HepG2 (cell line): Measurements from ENCODE around the gene NUDT22. TPM values are rescaled to one million over a fixed set of nuclear protein-coding genes. Genes with fewer than 3 reads are reported as not detected.

Source experiments
- ARID2 ChIP-seq: sonication (generic); formaldehyde crosslinking; IDR thresholded peaks from 2 replicates; pipeline ENCODE4 v1.8.1; 2022; ENCODE audit warnings: mild to moderate bottlenecking, missing genetic modification reagents, borderline replicate concordance
- ARNT ChIP-seq: fragments of 450-650 bp; IDR thresholded peaks from 2 replicates; pipeline ENCODE4 v1.6.1; 2017
- CCAR2 ChIP-seq: fragments of 200-400 bp; formaldehyde crosslinking; optimal IDR thresholded peaks from 2 replicates; pipeline ENCODE3; 2018; ENCODE audit warnings: low read depth, mild to moderate bottlenecking, low read length, moderate library complexity
- FOXP4 ChIP-seq: sonication (generic); formaldehyde crosslinking; IDR thresholded peaks from 2 replicates; pipeline ENCODE4 v1.4.0; 2020; ENCODE audit warnings: missing genetic modification reagents
- GABPB1 ChIP-seq: IDR thresholded peaks from 2 replicates; pipeline ENCODE4 v1.6.1; 2016; ENCODE audit warnings: mild to moderate bottlenecking, missing genetic modification reagents, moderate library complexity, missing compliant biosample characterization
- GPN1 ChIP-seq: sonication (generic); formaldehyde crosslinking; IDR thresholded peaks from 2 replicates; pipeline ENCODE4 v1.5.1; 2020; ENCODE audit warnings: missing genetic modification reagents, borderline replicate concordance
- GZF1 ChIP-seq: sonication (generic); formaldehyde crosslinking; IDR thresholded peaks from 2 replicates; pipeline ENCODE4 v1.5.1; 2020; ENCODE audit warnings: mild to moderate bottlenecking, missing genetic modification reagents
- KLF12 ChIP-seq: sonication (generic); formaldehyde crosslinking; IDR thresholded peaks from 2 replicates; pipeline ENCODE4 v1.4.0; 2020; ENCODE audit warnings: missing genetic modification reagents, borderline replicate concordance
- LRRFIP1 ChIP-seq: sonication (generic); formaldehyde crosslinking; conservative IDR thresholded peaks from 2 replicates; pipeline ENCODE4 v1.4.0; 2020; ENCODE audit warnings: missing genetic modification reagents
- NCOR1 ChIP-seq: fragments of 200-600 bp; sonication (generic); IDR thresholded peaks from 2 replicates; pipeline ENCODE4 v1.7.0; 2017; ENCODE audit warnings: antibody characterized with exemption, low read length, borderline replicate concordance
- POGZ ChIP-seq: sonication (generic); formaldehyde crosslinking; IDR thresholded peaks from 2 replicates; pipeline ENCODE4 v1.4.0; 2020; ENCODE audit warnings: mild to moderate bottlenecking, missing genetic modification reagents
- RARA ChIP-seq: IDR thresholded peaks from 2 replicates; pipeline ENCODE4 v1.6.1; 2016; ENCODE audit warnings: missing genetic modification reagents, missing compliant biosample characterization
- REPIN1 ChIP-seq: sonication (generic); formaldehyde crosslinking; IDR thresholded peaks from 2 replicates; pipeline ENCODE4 v1.8.0; 2022; ENCODE audit warnings: missing genetic modification reagents, low read depth, mild to moderate bottlenecking, borderline replicate concordance
- RFX5 ChIP-seq: IDR thresholded peaks from 2 replicates; pipeline ENCODE4 v1.6.1; 2011; ENCODE audit warnings: low read depth, low read length, improper control_type of control experiment
- SATB2 ChIP-seq: sonication (generic); formaldehyde crosslinking; IDR thresholded peaks from 2 replicates; pipeline ENCODE4 v1.5.0; 2020; ENCODE audit warnings: missing genetic modification reagents
- SKI ChIP-seq: fragments of 450-650 bp; IDR thresholded peaks from one replicate; pipeline ENCODE4 v1.6.1; 2018; ENCODE audit warnings: mild to moderate bottlenecking; ENCODE audit not compliant: partially characterized antibody
- U2AF1 ChIP-seq: fragments of 200-400 bp; formaldehyde crosslinking; optimal IDR thresholded peaks from 2 replicates; pipeline ENCODE3; 2017; ENCODE audit warnings: mild to moderate bottlenecking, low read depth, low read length
- ZC3H13 ChIP-seq: sonication (generic); formaldehyde crosslinking; IDR thresholded peaks from 2 replicates; pipeline ENCODE4 v1.8.1; 2023; ENCODE audit warnings: mild to moderate bottlenecking, missing genetic modification reagents, moderate library complexity
- ZNF607 ChIP-seq: sonication (generic); formaldehyde crosslinking; IDR thresholded peaks from 2 replicates; pipeline ENCODE4 v1.5.1; 2020; ENCODE audit warnings: missing genetic modification reagents, mild to moderate bottlenecking, borderline replicate concordance
- ZNF652 ChIP-seq: IDR thresholded peaks from 2 replicates; pipeline ENCODE4 v1.6.1; 2016; ENCODE audit warnings: low read depth, borderline replicate concordance
- polyA plus RNA-seq, 8 experiments: library from polyadenylated mRNA; depleted of rRNA in 3 of 8; stranded (reverse) in 7 of 8; unstranded in 1 of 8; fragments of >200 nt; fragmentation: Illumina TruSeq in 4 of 8; extraction: Trizol in 4 of 8; gene quantifications; 2 replicates each; pipeline versions ENCODE4 v1.2.1 to v1.2.3, GENCODE V29; 2011 to 2016; ENCODE audit warnings: low read depth in 4 of 8, missing spikeins in 1 of 8, mixed read lengths in 1 of 8; ENCODE audit not compliant: insufficient read depth in 1 of 8
- total RNA-seq, 5 experiments: library from RNA; depleted of rRNA; stranded (reverse); fragments of >200 nt; fragmentation: Illumina TruSeq; extraction: Trizol; gene quantifications; 2 replicates each; pipeline ENCODE4 v1.2.3, GENCODE V29; 2016; ENCODE audit warnings: low read depth in 1 of 5
- TF ChIP-seq, protein P1 (sequence below): IDR thresholded peaks from 2 replicates; pipeline ENCODE4 v1.6.1; 2012; ENCODE audit warnings: inconsistent platforms
- TF ChIP-seq, protein P2 (sequence below): sonication (generic); formaldehyde crosslinking; conservative IDR thresholded peaks from 2 replicates; pipeline ENCODE4 v1.8.0; 2022; ENCODE audit warnings: missing genetic modification reagents

The NUDT22 gene
- total and polyA plus RNA-seq, 2 of the 13 experiments (the other 11 are each of a cell fraction or from before 2014, with no cell fraction given): 33.5 to 39.8 TPM

DNA sequence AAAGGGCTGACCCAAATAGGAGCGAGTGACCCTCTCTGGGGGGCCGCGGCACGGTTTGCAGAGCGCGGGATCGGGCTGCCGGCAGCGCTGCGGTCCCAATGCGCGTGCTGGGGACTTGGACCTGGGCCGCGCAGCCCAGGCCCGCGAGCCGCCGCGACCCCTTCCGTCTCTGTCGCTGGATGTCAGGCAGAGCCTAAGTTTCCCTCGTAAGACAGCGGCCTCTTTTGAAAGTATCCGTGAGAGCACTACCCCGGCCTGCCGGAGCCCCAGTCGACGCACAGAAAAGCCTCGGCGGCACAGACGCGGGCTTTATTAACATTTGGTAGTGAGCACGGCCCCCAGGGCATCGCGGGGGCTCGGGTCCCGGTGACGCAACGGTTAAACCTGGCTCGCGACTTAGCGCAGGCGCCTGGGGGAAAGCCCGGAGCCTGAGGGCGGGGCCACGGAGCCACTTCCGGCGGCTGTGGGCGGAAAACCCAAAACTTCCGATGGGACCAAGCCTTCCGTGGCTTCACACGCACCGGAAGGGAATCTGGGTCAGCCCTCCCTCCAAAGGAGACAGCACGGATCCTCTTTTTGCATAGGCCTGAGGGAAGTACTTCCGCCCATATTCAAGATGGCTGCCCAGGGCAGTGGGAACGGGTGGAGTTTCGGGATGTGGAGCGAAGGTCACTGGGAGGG, 43.6 kb downstream of the NUDT22 start (continued):
- TF ChIP-seq LRRFIP1 (CRISPR knock-in tag) (no peak), SKI (peak; percentile 12), POGZ (CRISPR knock-in tag) (peak; percentile 36; the same call in 1 of the 2 replicates), ARID2 (CRISPR knock-in tag) (no peak), ZNF607 (no peak; the same call in 1 of the 2 replicates), GABPB1 (CRISPR knock-in tag) (peak; percentile 98), U2AF1 (peak; percentile 46), ZC3H13 (peak; percentile 88), NCOR1 (peak; percentile 67; the same call in 1 of the 2 replicates), KLF12 (CRISPR knock-in tag) (peak; percentile 92), REPIN1 (CRISPR knock-in tag) (peak; percentile 31; the same call in 1 of the 2 replicates), RARA (peak; percentile 48; the same call in 1 of the 2 replicates), ARNT (no peak), GPN1 (CRISPR knock-in tag) (no peak), RFX5 (no peak), GZF1 (CRISPR knock-in tag) (0 out of 2 replicates have a peak, but pooled peaks have one; percentile 65), FOXP4 (CRISPR knock-in tag) (peak; percentile 43; the same call in 1 of the 2 replicates), CCAR2 (no peak), ZNF652 (CRISPR knock-in tag) (peak; percentile 99), SATB2 (CRISPR knock-in tag) (0 out of 2 replicates have a peak, but pooled peaks have one; percentile 15)
- TF ChIP-seq, protein P1, sequence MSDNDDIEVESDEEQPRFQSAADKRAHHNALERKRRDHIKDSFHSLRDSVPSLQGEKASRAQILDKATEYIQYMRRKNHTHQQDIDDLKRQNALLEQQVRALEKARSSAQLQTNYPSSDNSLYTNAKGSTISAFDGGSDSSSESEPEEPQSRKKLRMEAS: peak; percentile 47; the same call in 1 of the 2 replicates
- TF ChIP-seq, protein P2, sequence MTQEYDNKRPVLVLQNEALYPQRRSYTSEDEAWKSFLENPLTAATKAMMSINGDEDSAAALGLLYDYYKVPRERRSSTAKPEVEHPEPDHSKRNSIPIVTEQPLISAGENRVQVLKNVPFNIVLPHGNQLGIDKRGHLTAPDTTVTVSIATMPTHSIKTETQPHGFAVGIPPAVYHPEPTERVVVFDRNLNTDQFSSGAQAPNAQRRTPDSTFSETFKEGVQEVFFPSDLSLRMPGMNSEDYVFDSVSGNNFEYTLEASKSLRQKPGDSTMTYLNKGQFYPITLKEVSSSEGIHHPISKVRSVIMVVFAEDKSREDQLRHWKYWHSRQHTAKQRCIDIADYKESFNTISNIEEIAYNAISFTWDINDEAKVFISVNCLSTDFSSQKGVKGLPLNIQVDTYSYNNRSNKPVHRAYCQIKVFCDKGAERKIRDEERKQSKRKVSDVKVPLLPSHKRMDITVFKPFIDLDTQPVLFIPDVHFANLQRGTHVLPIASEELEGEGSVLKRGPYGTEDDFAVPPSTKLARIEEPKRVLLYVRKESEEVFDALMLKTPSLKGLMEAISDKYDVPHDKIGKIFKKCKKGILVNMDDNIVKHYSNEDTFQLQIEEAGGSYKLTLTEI (CRISPR knock-in tag): no peak
